Measurements from ENCODE around the gene RALGAPA2.

Gene RALGAPA2

DNA sequence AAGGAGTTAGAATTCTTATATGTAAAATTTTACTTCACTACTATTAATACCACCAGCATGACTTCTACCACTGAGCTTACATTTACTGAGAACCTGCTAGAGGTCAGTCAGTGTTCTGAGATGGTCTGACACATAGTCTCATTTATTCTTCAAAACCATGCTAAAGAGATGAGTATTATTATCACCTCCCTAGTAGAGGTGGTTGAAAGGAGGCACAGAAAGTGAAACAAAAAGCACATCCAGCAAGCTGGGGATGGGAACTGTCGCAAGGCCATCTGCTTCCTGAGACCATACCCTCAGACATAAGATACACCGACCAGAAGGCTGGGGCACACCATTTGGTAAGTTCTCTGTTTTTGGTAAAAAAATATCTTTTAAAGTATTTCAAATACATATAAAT is 206.9 kb downstream of the RALGAPA2 start:
- Histone ChIP-seq H3K36me3 (ENCODE audit: control insufficient read depth, insufficient read depth, low read length, severe bottlenecking) (peaks cover 32% of the 10 kb centered on the region), H3K9me3 (ENCODE audit: control insufficient read depth, low read length) (no peaks in the 10 kb centered on the region), H3K27me3 (replicated peaks; ENCODE audit: control insufficient read depth, insufficient read depth, low read length) (no peaks in the 10 kb centered on the region), H3K9ac (ENCODE audit: low read length) (no peak overlapping the region), H3K4me1 (ENCODE audit: control insufficient read depth, insufficient read depth, low read length) (no peaks in the 10 kb centered on the region), H3K4me3 (ENCODE audit: low read length) (no peak overlapping the region)
- DNase-seq (ENCODE audit: low read depth): no peak

DNA sequence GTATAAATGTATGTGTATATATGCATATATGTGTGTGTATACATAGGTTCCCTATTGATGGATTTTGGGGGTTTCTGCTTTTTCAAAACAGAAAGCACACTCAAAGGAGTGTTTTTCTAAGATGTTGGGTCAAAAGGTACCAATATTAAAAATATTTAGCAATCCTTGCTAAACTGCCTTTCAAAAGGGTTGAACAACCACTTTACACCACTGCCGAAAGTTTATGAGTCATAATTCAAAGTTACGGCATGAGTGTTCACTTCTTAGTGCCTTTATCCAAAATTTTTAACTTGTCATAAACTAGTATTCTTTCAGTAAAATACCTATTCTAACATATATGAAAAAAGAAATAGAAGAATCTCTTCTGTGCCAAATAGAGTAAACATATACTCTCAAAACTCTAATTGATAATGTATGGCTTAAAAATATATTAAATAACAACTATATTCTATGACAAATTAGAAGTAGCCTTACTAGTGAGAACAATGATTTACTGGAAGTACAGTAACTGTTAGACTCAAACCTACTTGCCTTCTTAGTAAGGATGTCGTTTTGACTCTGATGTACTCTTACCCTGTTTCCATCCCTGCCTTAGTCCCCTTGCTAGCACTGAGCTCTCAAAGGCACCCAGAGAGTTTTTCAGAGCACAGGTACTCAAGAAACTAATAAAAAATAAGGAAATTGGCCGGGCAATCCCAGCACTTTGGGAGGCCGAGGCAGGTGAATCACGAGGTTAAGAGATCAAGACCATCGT is 208.5 kb downstream of the RALGAPA2 start:
- H3K4me3 ChIP-seq (ENCODE audit: low read length): no peak overlapping the region
- DNase-seq (ENCODE audit: low read depth): no peak
- no peak overlapping the region for H3K9ac ChIP-seq (ENCODE audit: low read length)
- peaks cover 23% of the 10 kb centered on the region for H3K36me3 ChIP-seq (ENCODE audit: control insufficient read depth, insufficient read depth, low read length, severe bottlenecking)
- H3K9me3 ChIP-seq (ENCODE audit: control insufficient read depth, low read length): no peaks in the 10 kb centered on the region
- H3K27me3 ChIP-seq (replicated peaks; ENCODE audit: control insufficient read depth, insufficient read depth, low read length): no peaks in the 10 kb centered on the region
- no peaks in the 10 kb centered on the region for H3K4me1 ChIP-seq (ENCODE audit: control insufficient read depth, insufficient read depth, low read length)

DNA sequence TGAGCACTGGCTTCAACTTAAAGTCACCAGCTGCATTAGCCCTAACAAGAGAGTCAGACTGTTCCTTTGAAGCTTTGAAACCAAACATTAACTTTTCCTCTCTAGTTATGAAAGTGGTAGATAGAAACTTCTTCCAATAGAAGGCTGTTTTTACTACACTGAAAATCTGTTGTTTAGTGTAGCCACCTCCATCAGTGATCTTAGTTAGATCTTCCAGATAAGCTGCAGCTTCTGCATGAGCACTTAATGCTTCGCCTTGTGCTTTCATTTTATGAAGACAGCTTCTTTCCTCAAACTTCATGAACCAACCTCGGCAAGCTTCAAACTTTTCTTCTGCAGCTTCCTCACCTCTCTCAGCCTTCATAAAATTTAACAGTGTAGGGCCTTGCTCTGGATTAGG is 211.3 kb downstream of the RALGAPA2 start:
- no peak for DNase-seq (ENCODE audit: low read depth)
- H3K4me1 ChIP-seq (ENCODE audit: control insufficient read depth, insufficient read depth, low read length): no peaks in the 10 kb centered on the region
- H3K4me3 ChIP-seq (ENCODE audit: low read length): no peak overlapping the region
- H3K9ac ChIP-seq (ENCODE audit: low read length): no peak overlapping the region
- H3K36me3 ChIP-seq (ENCODE audit: control insufficient read depth, insufficient read depth, low read length, severe bottlenecking): peaks cover 23% of the 10 kb centered on the region
- H3K9me3 ChIP-seq (ENCODE audit: control insufficient read depth, low read length): no peaks in the 10 kb centered on the region
- H3K27me3 ChIP-seq (replicated peaks; ENCODE audit: control insufficient read depth, insufficient read depth, low read length): no peaks in the 10 kb centered on the region

DNA sequence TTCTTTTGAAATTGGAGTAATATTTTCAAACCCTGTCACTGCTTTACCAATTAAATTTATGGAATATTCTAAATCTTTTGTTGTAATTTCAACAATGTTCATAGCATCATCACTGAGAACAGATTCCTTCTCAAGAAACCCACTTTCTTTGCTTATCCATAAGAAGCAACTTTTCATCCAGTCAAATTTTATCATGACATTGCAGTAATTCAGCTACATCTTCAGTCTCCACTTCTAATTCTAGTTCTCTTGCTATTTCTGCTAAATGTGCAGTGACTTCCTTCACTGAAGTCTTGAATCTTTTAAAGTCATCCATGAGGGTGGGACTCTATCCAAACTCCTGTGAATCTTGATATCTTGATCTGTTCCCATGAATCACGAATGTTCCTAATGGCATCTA is 212.1 kb downstream of the RALGAPA2 start:
- DNase-seq (ENCODE audit: low read depth): no peak
- Histone ChIP-seq H3K27me3 (replicated peaks; ENCODE audit: control insufficient read depth, insufficient read depth, low read length) (no peaks in the 10 kb centered on the region), H3K4me3 (ENCODE audit: low read length) (no peak overlapping the region), H3K4me1 (ENCODE audit: control insufficient read depth, insufficient read depth, low read length) (no peaks in the 10 kb centered on the region), H3K36me3 (ENCODE audit: control insufficient read depth, insufficient read depth, low read length, severe bottlenecking) (peaks cover 25% of the 10 kb centered on the region), H3K9me3 (ENCODE audit: control insufficient read depth, low read length) (no peaks in the 10 kb centered on the region), H3K9ac (ENCODE audit: low read length) (no peak overlapping the region)

DNA sequence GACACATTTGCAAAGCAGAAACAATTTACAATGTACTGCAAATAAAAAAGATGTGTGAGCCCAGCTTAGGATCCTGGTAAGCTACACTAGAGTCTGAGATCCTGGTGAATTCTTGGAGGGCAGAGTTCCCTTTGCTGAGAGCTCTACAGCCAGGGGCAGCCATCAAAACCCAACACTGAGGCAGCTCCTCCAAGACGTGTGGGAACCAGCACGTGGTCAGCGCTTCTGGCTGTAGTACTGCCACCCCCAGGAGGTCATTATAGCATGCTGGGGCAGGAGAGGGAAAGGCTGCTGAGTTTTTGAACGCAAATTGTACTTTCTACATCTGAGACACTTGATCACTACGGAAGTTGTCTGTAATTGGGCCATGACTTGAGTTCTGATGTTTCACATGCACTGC is 213.0 kb downstream of the RALGAPA2 start:
- Histone ChIP-seq H3K36me3 (ENCODE audit: control insufficient read depth, insufficient read depth, low read length, severe bottlenecking) (peaks cover 34% of the 10 kb centered on the region), H3K9me3 (ENCODE audit: control insufficient read depth, low read length) (no peaks in the 10 kb centered on the region), H3K27me3 (replicated peaks; ENCODE audit: control insufficient read depth, insufficient read depth, low read length) (no peaks in the 10 kb centered on the region), H3K9ac (ENCODE audit: low read length) (no peak overlapping the region), H3K4me3 (ENCODE audit: low read length) (no peak overlapping the region), H3K4me1 (ENCODE audit: control insufficient read depth, insufficient read depth, low read length) (no peaks in the 10 kb centered on the region)
- DNase-seq (ENCODE audit: low read depth): no peak

DNA sequence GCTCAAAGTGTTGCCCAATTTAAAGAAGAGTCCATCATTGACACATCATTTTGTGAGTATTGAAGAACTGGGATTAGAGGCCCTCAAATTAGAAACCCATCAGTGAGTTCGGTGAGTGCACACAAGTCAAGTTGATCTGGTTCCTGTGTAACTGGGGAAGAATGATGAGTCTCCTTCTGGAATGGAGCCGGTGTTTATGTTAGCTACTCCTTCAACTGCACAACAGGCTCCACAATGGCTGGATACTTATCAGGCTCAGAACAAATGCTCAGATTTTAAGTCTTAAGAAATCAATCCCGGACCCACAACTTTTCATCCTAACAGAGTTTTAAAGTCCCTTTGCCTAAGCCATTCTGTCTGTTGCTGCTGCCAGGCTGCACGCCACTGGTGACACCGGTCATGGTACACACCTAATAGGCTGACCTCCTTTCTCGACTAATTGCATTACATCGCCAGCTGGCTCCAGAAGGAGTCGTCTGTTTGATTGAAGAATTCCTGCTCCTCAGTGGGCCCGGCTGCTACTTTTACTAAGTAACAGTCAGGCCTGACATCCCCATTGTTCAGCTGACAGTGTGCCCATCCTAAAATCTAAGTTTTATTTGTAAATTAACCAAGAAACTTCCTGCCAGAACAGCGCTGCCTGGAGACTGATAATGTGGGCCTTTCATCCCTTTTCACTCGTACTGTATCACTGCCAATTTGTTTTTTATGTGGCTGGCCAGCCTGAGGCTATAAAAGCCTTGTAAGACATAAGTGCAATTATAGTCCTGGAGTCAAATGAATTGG is 214.2 kb downstream of the RALGAPA2 start:
- Histone ChIP-seq H3K27me3 (replicated peaks; ENCODE audit: control insufficient read depth, insufficient read depth, low read length) (no peaks in the 10 kb centered on the region), H3K4me1 (ENCODE audit: control insufficient read depth, insufficient read depth, low read length) (peaks cover under 1% of the 10 kb centered on the region), H3K36me3 (ENCODE audit: control insufficient read depth, insufficient read depth, low read length, severe bottlenecking) (peaks cover 34% of the 10 kb centered on the region), H3K4me3 (ENCODE audit: low read length) (no peak overlapping the region), H3K9ac (ENCODE audit: low read length) (no peak overlapping the region), H3K9me3 (ENCODE audit: control insufficient read depth, low read length) (no peaks in the 10 kb centered on the region)
- DNase-seq (ENCODE audit: low read depth): no peak

DNA sequence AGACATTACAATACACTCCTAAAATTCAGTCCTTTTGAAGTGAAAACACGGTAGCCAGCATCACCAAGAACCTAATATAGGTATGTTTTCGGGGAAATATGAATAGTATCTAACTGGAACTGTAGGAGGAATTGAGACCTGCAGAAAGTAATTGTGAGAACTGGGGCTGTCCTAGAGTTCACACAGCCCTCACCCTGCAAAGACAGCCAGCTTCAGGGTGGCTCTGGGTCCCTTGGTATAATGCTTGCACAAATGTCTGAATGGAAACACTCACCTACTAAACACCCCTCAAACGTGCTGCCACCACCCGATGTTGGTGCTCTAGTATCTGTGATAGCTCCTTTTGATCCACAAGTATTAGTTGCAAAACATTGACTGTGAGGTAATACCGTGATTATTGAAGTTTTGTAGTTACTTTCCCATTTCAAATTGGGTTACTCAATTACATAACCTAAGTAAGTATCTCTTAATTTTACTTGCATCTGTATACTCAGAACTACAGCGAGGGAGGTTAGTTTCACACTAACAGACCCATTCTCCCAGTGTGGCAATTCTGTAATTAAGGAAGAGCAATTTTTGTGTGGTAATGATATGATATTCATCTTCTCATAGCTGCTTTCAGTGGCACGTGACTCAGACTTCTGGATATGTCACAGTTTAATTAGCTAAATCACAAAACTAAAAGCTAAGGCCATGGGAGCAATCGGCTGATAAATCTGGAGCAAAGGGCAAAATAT is 215.0 kb downstream of the RALGAPA2 start:
- DNase-seq (ENCODE audit: low read depth): no peak
- H3K4me3 ChIP-seq (ENCODE audit: low read length): no peak overlapping the region
- no peaks in the 10 kb centered on the region for H3K27me3 ChIP-seq (replicated peaks; ENCODE audit: control insufficient read depth, insufficient read depth, low read length)
- H3K36me3 ChIP-seq (ENCODE audit: control insufficient read depth, insufficient read depth, low read length, severe bottlenecking): peaks cover 26% of the 10 kb centered on the region
- H3K9me3 ChIP-seq (ENCODE audit: control insufficient read depth, low read length): no peaks in the 10 kb centered on the region
- peaks cover 5% of the 10 kb centered on the region for H3K4me1 ChIP-seq (ENCODE audit: control insufficient read depth, insufficient read depth, low read length)
- no peak overlapping the region for H3K9ac ChIP-seq (ENCODE audit: low read length)

DNA sequence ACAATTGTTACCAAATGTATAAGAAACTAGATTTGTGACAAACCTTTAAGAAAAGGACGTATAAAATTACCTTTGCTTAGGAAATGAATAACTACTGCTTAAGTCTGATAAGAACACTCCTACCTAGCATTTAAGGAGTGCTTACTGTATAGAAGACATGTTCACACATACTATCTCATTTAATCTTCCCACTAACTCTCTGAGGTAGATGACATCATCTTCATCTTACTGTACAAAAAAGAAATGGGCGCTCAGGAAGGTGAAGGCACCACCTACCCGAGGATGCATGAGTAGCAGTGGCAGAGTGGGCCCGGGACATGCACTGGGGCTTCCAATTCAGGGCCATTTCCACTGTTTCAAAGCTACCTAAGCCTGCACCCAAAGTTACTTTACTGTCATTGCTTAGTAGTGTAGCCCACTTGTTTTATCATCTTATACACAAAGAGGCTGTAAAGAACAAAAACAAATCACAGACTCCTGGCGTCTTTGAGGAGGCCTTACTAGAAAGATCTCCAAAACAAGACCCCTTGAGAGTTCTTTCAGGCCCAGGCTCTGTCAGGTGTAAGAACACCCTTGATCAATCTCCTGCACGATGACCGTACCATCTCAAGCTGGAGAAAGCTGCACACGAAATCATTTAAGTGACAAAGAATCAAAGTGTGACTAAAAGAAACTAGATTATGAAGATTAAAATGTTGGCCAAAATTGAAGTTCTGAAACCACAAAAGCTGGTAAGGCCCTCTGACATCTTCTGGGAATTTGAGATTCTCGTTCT is 216.5 kb downstream of the RALGAPA2 start:
- H3K4me3 ChIP-seq (ENCODE audit: low read length): no peak overlapping the region
- no peaks in the 10 kb centered on the region for H3K27me3 ChIP-seq (replicated peaks; ENCODE audit: control insufficient read depth, insufficient read depth, low read length)
- peaks cover 10% of the 10 kb centered on the region for H3K4me1 ChIP-seq (ENCODE audit: control insufficient read depth, insufficient read depth, low read length)
- no peak for DNase-seq (ENCODE audit: low read depth)
- H3K36me3 ChIP-seq (ENCODE audit: control insufficient read depth, insufficient read depth, low read length, severe bottlenecking): peaks cover 15% of the 10 kb centered on the region
- H3K9me3 ChIP-seq (ENCODE audit: control insufficient read depth, low read length): no peaks in the 10 kb centered on the region
- H3K9ac ChIP-seq (ENCODE audit: low read length): no peak overlapping the region

DNA sequence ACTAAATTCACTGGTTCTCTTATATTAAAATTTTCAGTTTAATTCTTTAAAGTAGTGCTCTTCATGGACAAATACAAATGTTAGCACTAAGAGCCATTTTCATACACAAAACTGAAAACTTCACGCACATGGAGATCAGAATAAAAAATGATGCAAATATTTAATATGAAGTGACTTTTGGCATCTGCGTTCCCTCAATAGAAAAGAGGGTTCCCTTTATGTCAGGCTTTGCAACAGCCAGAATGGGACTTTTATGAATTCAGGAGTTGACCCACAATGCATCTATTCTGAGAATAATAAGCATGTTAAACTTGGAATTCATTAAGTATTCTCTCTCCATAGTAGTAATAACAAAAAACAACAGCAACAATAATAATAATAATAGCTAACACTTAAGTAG is 218.7 kb downstream of the RALGAPA2 start:
- peaks cover 10% of the 10 kb centered on the region for H3K4me1 ChIP-seq (ENCODE audit: control insufficient read depth, insufficient read depth, low read length)
- no peak overlapping the region for H3K4me3 ChIP-seq (ENCODE audit: low read length)
- no peak overlapping the region for H3K9ac ChIP-seq (ENCODE audit: low read length)
- H3K27me3 ChIP-seq (replicated peaks; ENCODE audit: control insufficient read depth, insufficient read depth, low read length): no peaks in the 10 kb centered on the region
- peaks cover 11% of the 10 kb centered on the region for H3K36me3 ChIP-seq (ENCODE audit: control insufficient read depth, insufficient read depth, low read length, severe bottlenecking)
- no peaks in the 10 kb centered on the region for H3K9me3 ChIP-seq (ENCODE audit: control insufficient read depth, low read length)
- DNase-seq (ENCODE audit: low read depth): no peak

DNA sequence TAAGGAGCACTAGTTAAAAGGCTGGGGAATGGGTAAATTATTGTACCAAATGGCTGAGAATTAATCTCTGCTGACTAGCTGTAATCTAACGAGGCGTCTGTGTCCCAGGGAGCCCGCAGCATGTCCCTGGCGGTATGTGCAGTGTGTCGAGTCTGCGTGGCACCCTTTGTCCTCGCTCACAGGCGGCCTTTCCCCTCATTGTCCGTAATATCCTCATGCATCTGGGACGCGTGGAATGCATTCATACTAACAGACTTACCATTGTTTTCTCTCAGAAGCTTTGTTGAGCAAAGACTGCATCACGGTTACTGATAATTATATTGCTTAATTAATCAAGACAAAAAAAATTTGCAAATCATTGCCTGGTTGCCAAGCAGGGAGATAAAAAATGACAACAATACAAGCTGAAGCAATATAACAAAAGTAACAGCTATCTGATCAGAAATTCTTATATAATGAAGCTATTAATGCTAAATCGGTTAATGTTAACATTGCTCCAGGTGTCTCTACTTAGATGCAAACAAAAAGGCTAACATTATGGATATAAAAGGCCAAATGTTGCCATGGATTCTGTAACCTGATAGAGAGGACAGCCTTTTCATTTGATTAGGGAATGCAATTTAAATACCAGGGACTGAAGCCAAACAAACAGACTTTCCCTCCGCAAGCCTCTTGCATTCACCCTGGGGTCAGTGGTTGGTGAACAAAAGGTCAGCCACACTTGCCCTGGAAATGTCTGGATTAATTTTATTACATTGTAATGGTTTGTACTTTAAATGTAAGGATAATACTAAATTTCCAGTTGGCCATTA is 219.7 kb downstream of the RALGAPA2 start:
- H3K27me3 ChIP-seq (replicated peaks; ENCODE audit: control insufficient read depth, insufficient read depth, low read length): no peaks in the 10 kb centered on the region
- H3K36me3 ChIP-seq (ENCODE audit: control insufficient read depth, insufficient read depth, low read length, severe bottlenecking): peaks cover 11% of the 10 kb centered on the region
- DNase-seq (ENCODE audit: low read depth): no peak
- H3K9me3 ChIP-seq (ENCODE audit: control insufficient read depth, low read length): no peaks in the 10 kb centered on the region
- H3K4me1 ChIP-seq (ENCODE audit: control insufficient read depth, insufficient read depth, low read length): peaks cover 10% of the 10 kb centered on the region
- H3K9ac ChIP-seq (ENCODE audit: low read length): no peak overlapping the region
- no peak overlapping the region for H3K4me3 ChIP-seq (ENCODE audit: low read length)
